GM19324 (cell line): Measurements from ENCODE around the gene HLF.
A peak's percentile ranks its signal among the peaks of the same experiment; 100 is the strongest.

Experiments used
- ATAC-seq: cut with Tn5 transposase; IDR thresholded peaks from one replicate; pipeline ENCODE4 v1.9.1; 2021; ENCODE audit warnings: mild to moderate bottlenecking, moderate library complexity; ENCODE audit not compliant: unreplicated experiment, low FRiP score

HLF gene

DNA sequence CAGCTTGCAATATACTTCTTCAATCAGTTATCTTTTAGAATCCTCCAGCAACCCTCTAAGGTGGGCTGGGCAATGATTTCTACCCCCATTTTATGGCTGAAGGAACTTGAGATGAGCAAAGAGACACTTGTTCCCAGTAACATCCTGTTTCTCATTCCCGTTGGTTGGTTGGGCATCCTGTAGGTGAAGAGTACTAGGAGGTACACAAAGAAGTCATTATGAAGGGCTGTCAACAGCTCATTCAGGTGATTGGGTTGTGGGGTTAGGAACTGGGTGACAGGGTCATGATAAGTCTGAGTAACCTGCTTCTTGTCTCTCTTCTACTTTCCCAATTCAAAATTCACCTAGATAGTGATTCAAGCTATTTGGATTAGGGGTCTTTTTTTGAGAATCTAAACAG is 80.4 kb downstream of the HLF start:
- ATAC-seq = no peak

DNA sequence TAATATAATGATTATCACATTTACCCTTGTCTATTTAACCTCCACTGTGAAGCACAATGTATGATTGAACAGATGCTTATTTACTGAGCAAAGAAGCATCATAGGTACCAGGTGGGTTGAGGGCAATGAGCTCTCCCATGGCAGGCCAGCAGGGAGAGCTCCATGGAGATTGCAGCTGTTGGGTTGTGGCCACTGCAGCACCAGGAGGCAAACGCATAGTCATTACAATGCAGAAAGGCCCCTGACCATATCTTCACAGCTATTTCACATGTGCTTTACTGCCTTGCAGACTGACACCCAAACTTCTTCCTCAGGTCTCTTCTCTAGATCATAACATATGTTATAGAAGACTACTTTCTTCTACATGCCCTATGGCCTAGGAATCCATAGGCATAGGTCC is 81.9 kb downstream of the HLF start:
- ATAC-seq = no peak

- ATAC-seq = no peak
These were observed 82.6 kb downstream of the HLF start for GRCh38 chr17:55347341-55347740.

- ATAC-seq = no peak
These were observed 84.1 kb downstream of the HLF start for GRCh38 chr17:55348749-55349354.

DNA sequence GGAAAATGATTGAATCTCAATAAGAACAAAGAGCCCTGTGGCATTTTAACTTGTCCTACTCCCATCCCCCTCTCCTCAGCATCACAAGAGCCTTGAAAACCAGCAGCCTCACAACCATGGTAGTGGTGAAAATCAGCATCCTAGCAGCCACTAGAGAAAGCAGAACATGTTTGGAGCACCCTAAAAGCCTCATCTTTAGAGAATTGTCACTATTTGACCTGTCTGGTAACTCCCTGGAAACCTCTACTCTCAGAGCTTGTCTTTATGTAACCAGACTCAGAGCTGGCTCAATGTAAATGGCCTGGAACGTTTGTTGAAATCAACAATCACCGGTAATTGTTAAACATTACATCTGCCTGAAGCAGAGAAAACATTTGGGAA is 86.1 kb downstream of the HLF start:
- no peak for ATAC-seq

DNA sequence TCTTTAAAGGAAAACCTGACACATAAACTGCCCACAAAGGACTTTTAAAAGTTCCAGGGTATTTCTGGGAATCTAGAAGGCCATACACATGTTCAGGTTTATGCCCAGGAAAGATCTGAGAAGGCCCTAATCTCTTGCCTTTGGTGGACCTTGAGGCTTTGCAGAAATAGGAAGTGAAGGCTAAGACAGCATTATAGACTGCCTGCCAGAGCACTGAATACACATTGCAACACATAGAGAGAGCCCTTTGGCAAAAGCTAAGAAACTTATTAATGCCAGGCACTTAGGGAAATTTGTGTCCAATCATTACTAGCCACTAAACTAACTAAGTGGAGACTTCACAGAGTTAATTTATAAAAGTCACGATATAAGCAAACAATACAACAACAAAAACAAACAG is 86.5 kb downstream of the HLF start:
- ATAC-seq = no peak

DNA sequence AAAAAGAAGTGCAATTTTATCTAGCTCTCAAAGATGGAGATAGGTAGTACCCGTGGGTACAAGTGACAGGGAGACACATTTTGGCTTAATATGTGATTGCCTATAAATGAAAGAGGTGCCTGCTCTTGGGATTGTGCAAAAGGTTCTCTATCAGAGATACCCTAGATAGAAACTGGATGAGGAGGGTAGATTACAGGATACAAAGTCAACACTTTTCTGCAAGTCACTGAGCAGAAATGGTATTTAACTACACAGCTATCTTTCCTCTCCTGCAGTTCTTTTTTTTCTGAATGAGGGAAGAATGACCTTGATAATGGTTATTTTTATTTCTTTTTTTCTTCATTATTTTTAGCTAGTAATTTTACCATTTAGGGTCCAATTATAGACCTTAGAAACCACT is 89.2 kb downstream of the HLF start:
- ATAC-seq = no peak

GRCh38 chr17:55354941-55355340 is 90.2 kb downstream of the HLF start:
- no peak for ATAC-seq

GRCh38 chr17:55356434-55357328 is 91.9 kb downstream of the HLF start:
- peak; percentile 84 for ATAC-seq

GRCh38 chr17:55360971-55361370 is 96.2 kb downstream of the HLF start:
- no peak for ATAC-seq

- no peak for ATAC-seq
These were observed 98.3 kb downstream of the HLF start for GRCh38 chr17:55363033-55363432.

GRCh38 chr17:55366020-55366481 is 101.3 kb downstream of the HLF start:
- no peak for ATAC-seq

- ATAC-seq = no peak
These were observed 103.9 kb downstream of the HLF start for GRCh38 chr17:55368706-55369105.
